Activated CD4-positive, CD25-positive, alpha-beta regulatory T cell (primary cell): ENCODE data around the gene TOP1.

Source experiments
- DNase-seq, 4 experiments: peaks; one replicate each; lab custom pipeline; 2025; lab: John Stamatoyannopoulos, UW

TOP1 gene

GRCh38 chr20:41028359-41029149 lies at the start of gene TOP1:
Gene TOP1 (plus strand): TSS chr20:41028822. CDS start chr20:41029068, 246 bp downstream.
- peak; percentile 99 to 100 (median 99) for DNase-seq

GRCh38 chr20:40979247-40979646 lies 49.4 kb upstream of the TOP1 start:
- no peak for DNase-seq

- DNase-seq = no peak
Observed at GRCh38 chr20:40980106-40980827, 48.4 kb upstream of the TOP1 start.

GRCh38 chr20:40980828-40981310 lies 47.8 kb upstream of the TOP1 start:
- DNase-seq = no peak

- DNase-seq = no peak
Observed at GRCh38 chr20:40982415-40983145, 46.0 kb upstream of the TOP1 start.

- DNase-seq = no peak
Observed at GRCh38 chr20:40983898-40984297, 44.7 kb upstream of the TOP1 start.

- no peak for DNase-seq
Observed at GRCh38 chr20:40984496-40984895, 44.1 kb upstream of the TOP1 start.

GRCh38 chr20:40986774-40987173 lies 41.8 kb upstream of the TOP1 start:
- DNase-seq = no peak

GRCh38 chr20:40990542-40991120 lies 38.0 kb upstream of the TOP1 start:
- peak; percentile 19 to 46 (median 34) for DNase-seq

GRCh38 chr20:40991181-40991889 lies 37.3 kb upstream of the TOP1 start:
- DNase-seq = peak in 2 of 4 experiments; percentile 12

- no peak for DNase-seq
Observed at GRCh38 chr20:40992349-40993113, 36.1 kb upstream of the TOP1 start.

GRCh38 chr20:40993794-40994540 lies 34.7 kb upstream of the TOP1 start:
- DNase-seq = no peak

GRCh38 chr20:40996326-40996725 lies 32.3 kb upstream of the TOP1 start:
- no peak for DNase-seq

GRCh38 chr20:40997116-40997515 lies 31.5 kb upstream of the TOP1 start:
- no peak for DNase-seq

- no peak for DNase-seq
Observed at GRCh38 chr20:40999841-41000240, 28.8 kb upstream of the TOP1 start.

- no peak for DNase-seq
Observed at GRCh38 chr20:41000628-41001027, 28.0 kb upstream of the TOP1 start.

- DNase-seq = no peak
Observed at GRCh38 chr20:41001497-41001896, 27.1 kb upstream of the TOP1 start.

- DNase-seq = no peak
Observed at GRCh38 chr20:41002842-41003142, 25.8 kb upstream of the TOP1 start.

GRCh38 chr20:41003143-41003935 lies 25.3 kb upstream of the TOP1 start:
- peak; percentile 39 to 56 (median 44) for DNase-seq
